ENCODE measurements around the gene TRMT1L.

The TRMT1L gene

GRCh38 chr1:185111873-185112272 is 44.9 kb downstream of the TRMT1L start:
- no peak for DNase-seq

GRCh38 chr1:185110145-185110544 is 46.6 kb downstream of the TRMT1L start:
- DNase-seq: no peak

GRCh38 chr1:185108321-185108720 is 48.4 kb downstream of the TRMT1L start:
- no peak for DNase-seq

- no peak for DNase-seq
These were observed 51.6 kb downstream of the TRMT1L start for GRCh38 chr1:185105121-185105520.

- no peak for DNase-seq
These were observed 52.7 kb downstream of the TRMT1L start for GRCh38 chr1:185104083-185104482.

- DNase-seq: peak; percentile 2
These were observed 60.2 kb downstream of the TRMT1L start for GRCh38 chr1:185096531-185096930.

GRCh38 chr1:185094761-185095160 is 62.0 kb downstream of the TRMT1L start:
- no peak for DNase-seq

GRCh38 chr1:185091480-185091879 is 65.3 kb downstream of the TRMT1L start:
- DNase-seq: no peak

- no peak for DNase-seq
These were observed 69.0 kb downstream of the TRMT1L start for GRCh38 chr1:185087746-185088145.

GRCh38 chr1:185087101-185087500 is 69.7 kb downstream of the TRMT1L start:
- DNase-seq: no peak

GRCh38 chr1:185083818-185084217 is 72.9 kb downstream of the TRMT1L start:
- DNase-seq: no peak

GRCh38 chr1:185080422-185080821 is 76.3 kb downstream of the TRMT1L start:
- DNase-seq: no peak

GRCh38 chr1:185077374-185077773 is 79.4 kb downstream of the TRMT1L start:
- no peak for DNase-seq

- DNase-seq: no peak
These were observed 81.3 kb downstream of the TRMT1L start for GRCh38 chr1:185075476-185075875.

GRCh38 chr1:185074307-185074706 is 82.4 kb downstream of the TRMT1L start:
- DNase-seq: peak; percentile 50

- peak; percentile 41 for DNase-seq
These were observed 83.0 kb downstream of the TRMT1L start for GRCh38 chr1:185073725-185074124.

GRCh38 chr1:185070051-185070450 is 86.7 kb downstream of the TRMT1L start:
- DNase-seq: no peak

GRCh38 chr1:185069202-185069772 is 87.5 kb downstream of the TRMT1L start:
- no peak for DNase-seq

- no peak for DNase-seq
These were observed 88.4 kb downstream of the TRMT1L start for GRCh38 chr1:185068341-185068740.
